Smooth muscle cell (in vitro differentiated cells): ENCODE measurements around the gene MACROD1. TPM values are rescaled to one million over a fixed set of nuclear protein-coding genes. Genes with fewer than 3 reads are reported as not detected.

Experiments
- DNase-seq: peaks from one replicate; lab custom pipeline; 2025; ENCODE audit not compliant: unreplicated experiment; lab: John Stamatoyannopoulos, UW
- H2AFZ ChIP-seq: fragments of 200-600 bp; sonication (generic); 2 replicates; pipeline ENCODE4 v1.6.0; 2016; ENCODE audit warnings: antibody characterized with exemption, low read depth, mild to moderate bottlenecking
- H3F3A ChIP-seq: fragments of 200-600 bp; sonication (generic); 2 replicates; pipeline ENCODE4 v1.6.0; 2017; ENCODE audit warnings: antibody characterized with exemption, low read depth
- H3K27ac ChIP-seq: fragments of 200-600 bp; sonication (generic); 2 replicates; pipeline ENCODE4 v1.5.1; 2016; ENCODE audit warnings: low read depth, mild to moderate bottlenecking
- H3K27me3 ChIP-seq: fragments of 200-600 bp; sonication (generic); 2 replicates; pipeline ENCODE4 v1.6.1; 2016; ENCODE audit warnings: low read depth, mild to moderate bottlenecking
- H3K36me3 ChIP-seq: fragments of 200-600 bp; sonication (generic); 2 replicates; pipeline ENCODE4 v1.5.1; 2016; ENCODE audit warnings: low read depth
- H3K4me1 ChIP-seq: fragments of 200-600 bp; sonication (generic); 2 replicates; pipeline ENCODE4 v1.5.1; 2016; ENCODE audit warnings: low read depth
- H3K4me2 ChIP-seq: fragments of 200-600 bp; sonication (generic); 2 replicates; pipeline ENCODE4 v1.6.0; 2016; ENCODE audit warnings: mild to moderate bottlenecking
- H3K4me3 ChIP-seq: fragments of 200-600 bp; sonication (generic); 2 replicates; pipeline ENCODE4 v1.5.1; 2016; ENCODE audit warnings: mild to moderate bottlenecking
- H3K79me2 ChIP-seq: fragments of 200-600 bp; sonication (generic); 2 replicates; pipeline ENCODE4 v1.6.0; 2016; ENCODE audit warnings: low read depth, mild to moderate bottlenecking
- H3K9ac ChIP-seq: fragments of 200-600 bp; sonication (generic); 2 replicates; pipeline ENCODE4 v1.6.0; 2016; ENCODE audit warnings: low read depth
- H3K9me3 ChIP-seq: fragments of 200-600 bp; sonication (generic); replicated peaks from 2 replicates; pipeline ENCODE4 v1.5.1; 2016; ENCODE audit warnings: low read depth
- H4K20me1 ChIP-seq: fragments of 200-600 bp; sonication (generic); 2 replicates; pipeline ENCODE4 v1.6.0; 2016; ENCODE audit warnings: low read depth
- WGBS: methylation state at CpG from one replicate; pipeline ENCODE4 v1.1.7; 2016; ENCODE audit warnings: low lambda C conversion rate; 5-methylcytosine and 5-hydroxymethylcytosine counted together
- polyA plus RNA-seq: library from polyadenylated mRNA; unstranded; fragments of >200 nt; fragmentation: Nextera tagmentation; extraction: Ambion mirVana; gene quantifications from 2 replicates; pipeline ENCODE4 v1.2.1, GENCODE V29; 2016
- total RNA-seq: library from RNA; depleted of rRNA; stranded (reverse); fragments of >200 nt; gene quantifications from 2 replicates; pipeline ENCODE4 v1.2.3, GENCODE V29; 2014
- TF ChIP-seq, protein P1 (sequence below): fragments of 200-600 bp; sonication (generic); IDR thresholded peaks from 2 replicates; pipeline ENCODE4 v1.5.1; 2017; ENCODE audit warnings: borderline replicate concordance, mild to moderate bottlenecking, antibody characterized with exemption; ENCODE audit not compliant: insufficient read depth, poor library complexity, severe bottlenecking

MACROD1 gene
- total and polyA plus RNA-seq, 2 experiments from 2014 or later = 9.2 to 32.6 TPM

DNA sequence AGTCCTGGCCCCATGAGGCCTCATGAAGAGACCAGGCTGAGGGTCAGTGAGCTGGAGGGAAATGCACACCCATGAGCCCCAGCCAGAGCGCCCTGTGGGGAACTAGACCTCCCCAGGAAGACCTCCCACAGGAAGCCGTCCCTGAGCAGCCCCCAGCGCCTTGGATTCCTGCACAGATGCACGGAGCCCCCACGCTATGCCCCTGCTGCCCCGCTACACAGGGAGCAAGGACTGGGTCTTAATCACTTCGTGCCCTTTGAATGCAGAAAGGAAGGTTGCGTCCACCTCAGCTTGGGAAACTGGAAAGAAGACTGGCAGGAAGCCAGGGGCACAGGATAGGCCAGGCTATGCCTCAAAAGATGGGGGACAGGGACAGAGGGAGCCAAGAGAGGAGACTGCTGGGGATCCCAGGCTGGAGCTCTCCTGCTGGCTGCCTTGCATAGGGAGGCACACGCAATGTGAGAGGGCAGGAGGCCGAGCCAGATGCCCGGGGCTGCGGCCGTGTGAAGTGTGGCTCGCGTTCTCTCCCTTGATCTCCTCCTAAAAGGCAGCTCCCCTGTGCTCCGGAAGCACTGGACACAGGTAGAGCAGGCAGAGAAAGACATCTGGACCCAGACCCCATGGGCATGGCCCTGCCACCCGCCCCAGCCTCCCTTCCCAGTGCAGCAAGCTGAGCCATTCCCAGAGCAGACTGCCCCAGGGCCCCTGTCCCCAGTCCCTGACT is 32.8 kb downstream of the MACROD1 start:
- no peak overlapping the region for H3K4me3 ChIP-seq
- H3K4me2 ChIP-seq = no peak overlapping the region
- H3K9me3 ChIP-seq = no peaks in the 10 kb centered on the region
- no peaks in the 10 kb centered on the region for H3K27me3 ChIP-seq
- peaks cover 10% of the 10 kb centered on the region for H3K4me1 ChIP-seq
- H2AFZ ChIP-seq = no peak overlapping the region
- WGBS = 97% methylated on average over 17 of the region's 17 CpGs
- H4K20me1 ChIP-seq = peaks cover 20% of the 10 kb centered on the region
- H3F3A ChIP-seq = no peaks in the 10 kb centered on the region
- TF ChIP-seq, protein P1, sequence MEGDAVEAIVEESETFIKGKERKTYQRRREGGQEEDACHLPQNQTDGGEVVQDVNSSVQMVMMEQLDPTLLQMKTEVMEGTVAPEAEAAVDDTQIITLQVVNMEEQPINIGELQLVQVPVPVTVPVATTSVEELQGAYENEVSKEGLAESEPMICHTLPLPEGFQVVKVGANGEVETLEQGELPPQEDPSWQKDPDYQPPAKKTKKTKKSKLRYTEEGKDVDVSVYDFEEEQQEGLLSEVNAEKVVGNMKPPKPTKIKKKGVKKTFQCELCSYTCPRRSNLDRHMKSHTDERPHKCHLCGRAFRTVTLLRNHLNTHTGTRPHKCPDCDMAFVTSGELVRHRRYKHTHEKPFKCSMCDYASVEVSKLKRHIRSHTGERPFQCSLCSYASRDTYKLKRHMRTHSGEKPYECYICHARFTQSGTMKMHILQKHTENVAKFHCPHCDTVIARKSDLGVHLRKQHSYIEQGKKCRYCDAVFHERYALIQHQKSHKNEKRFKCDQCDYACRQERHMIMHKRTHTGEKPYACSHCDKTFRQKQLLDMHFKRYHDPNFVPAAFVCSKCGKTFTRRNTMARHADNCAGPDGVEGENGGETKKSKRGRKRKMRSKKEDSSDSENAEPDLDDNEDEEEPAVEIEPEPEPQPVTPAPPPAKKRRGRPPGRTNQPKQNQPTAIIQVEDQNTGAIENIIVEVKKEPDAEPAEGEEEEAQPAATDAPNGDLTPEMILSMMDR = no peak
- no peak for DNase-seq
- no peaks in the 10 kb centered on the region for H3K79me2 ChIP-seq
- H3K36me3 ChIP-seq = no peaks in the 10 kb centered on the region
- H3K9ac ChIP-seq = no peak overlapping the region
- no peak overlapping the region for H3K27ac ChIP-seq

DNA sequence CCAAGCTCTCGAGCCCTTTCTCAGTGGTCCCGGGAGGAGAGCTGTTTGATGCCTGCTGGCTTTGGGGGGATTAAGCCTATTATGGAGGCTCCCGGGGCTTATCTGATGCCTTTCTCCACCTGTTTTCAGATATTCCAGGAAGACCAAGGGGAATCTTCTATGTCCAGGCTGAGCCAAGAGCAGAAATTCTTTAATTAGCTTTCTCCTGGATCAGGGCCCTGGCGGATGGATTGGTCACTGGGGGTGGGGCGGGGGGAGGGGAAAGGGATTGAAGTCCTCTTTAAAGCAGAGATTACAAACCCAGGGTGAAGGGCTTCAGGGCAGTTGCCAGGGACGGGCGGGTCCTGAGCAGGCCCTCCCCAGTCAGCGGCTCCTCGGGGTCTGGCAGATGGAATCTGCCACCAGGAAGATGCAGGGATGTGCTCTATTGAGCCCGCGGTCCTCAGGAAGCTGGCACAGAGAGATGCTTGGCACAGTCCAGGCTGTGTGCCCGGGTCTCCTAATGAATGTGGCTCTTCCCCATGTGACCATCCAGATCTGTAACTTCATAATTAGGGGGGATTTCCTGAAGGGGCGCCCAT is 33.6 kb downstream of the MACROD1 start:
- Histone ChIP-seq H3K4me3 (no peak overlapping the region), H2AFZ (no peak overlapping the region), H4K20me1 (peaks cover 20% of the 10 kb centered on the region), H3K27me3 (no peaks in the 10 kb centered on the region), H3K4me2 (no peak overlapping the region), H3F3A (no peaks in the 10 kb centered on the region), H3K27ac (no peak overlapping the region), H3K9ac (no peak overlapping the region), H3K79me2 (no peaks in the 10 kb centered on the region), H3K4me1 (peaks cover 10% of the 10 kb centered on the region), H3K36me3 (no peaks in the 10 kb centered on the region), H3K9me3 (no peaks in the 10 kb centered on the region)
- TF ChIP-seq, protein P1 = no peak
- WGBS = 79% methylated on average over 13 of the region's 13 CpGs
- no peak for DNase-seq

DNA sequence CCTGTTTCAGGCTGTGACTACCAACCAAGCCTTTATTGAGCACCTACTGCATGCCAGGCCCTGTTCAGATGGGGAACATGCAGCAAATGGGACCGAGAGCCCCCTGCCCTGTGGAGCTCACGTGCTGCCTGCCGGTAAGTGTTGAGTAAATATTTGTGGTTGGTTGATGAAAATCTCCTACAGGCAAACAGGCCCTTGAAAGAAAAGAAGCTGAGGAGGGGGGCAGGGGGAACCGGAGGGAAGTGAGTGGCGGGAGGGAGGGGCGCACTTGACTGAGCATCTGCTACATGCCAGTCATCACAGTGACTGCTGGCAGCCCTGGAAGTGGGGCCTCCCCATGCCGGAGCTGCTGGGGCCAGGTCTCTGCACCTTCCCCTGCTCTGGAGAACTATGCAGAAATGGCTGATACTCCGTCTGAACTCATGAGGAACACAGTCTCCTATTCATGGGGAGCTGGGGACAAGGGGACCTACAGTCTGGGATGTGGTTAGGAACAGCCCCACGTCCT is 34.2 kb downstream of the MACROD1 start:
- Histone ChIP-seq H3K79me2 (no peaks in the 10 kb centered on the region), H3K27me3 (no peaks in the 10 kb centered on the region), H3K27ac (no peak overlapping the region), H3K36me3 (no peaks in the 10 kb centered on the region), H3K4me1 (peaks cover 10% of the 10 kb centered on the region), H3F3A (no peaks in the 10 kb centered on the region), H4K20me1 (peaks cover 17% of the 10 kb centered on the region), H3K9me3 (no peaks in the 10 kb centered on the region), H3K4me2 (no peak overlapping the region), H3K9ac (no peak overlapping the region), H3K4me3 (no peak overlapping the region), H2AFZ (no peak overlapping the region)
- 72% methylated on average over 6 of the region's 9 CpGs for WGBS
- no peak for DNase-seq
- TF ChIP-seq, protein P1 = no peak

DNA sequence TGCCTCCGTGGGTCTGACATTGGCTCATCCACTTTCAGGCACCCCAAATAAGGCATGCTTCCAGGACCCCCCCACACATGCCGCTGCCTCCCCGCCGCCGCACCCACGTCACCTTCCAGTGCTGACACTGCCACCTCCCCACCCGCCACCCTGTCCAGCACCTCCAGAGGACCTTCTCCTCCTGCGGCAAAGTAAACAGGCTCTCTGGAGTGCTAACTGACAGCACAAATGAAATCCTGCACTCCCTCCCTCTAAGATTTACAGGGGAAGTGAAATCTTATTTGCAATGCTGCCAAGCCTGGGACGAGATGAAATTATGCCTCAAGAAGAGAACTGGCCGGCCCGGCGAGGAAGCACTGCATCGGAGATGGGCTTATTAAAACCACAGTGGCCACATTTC is 35.3 kb downstream of the MACROD1 start:
- H4K20me1 ChIP-seq = peaks cover 18% of the 10 kb centered on the region
- H3F3A ChIP-seq = no peaks in the 10 kb centered on the region
- no peak overlapping the region for H3K27ac ChIP-seq
- H3K4me1 ChIP-seq = peaks cover 10% of the 10 kb centered on the region
- H3K9me3 ChIP-seq = no peaks in the 10 kb centered on the region
- no peak overlapping the region for H3K4me2 ChIP-seq
- H2AFZ ChIP-seq = no peak overlapping the region
- no peak overlapping the region for H3K9ac ChIP-seq
- no peak overlapping the region for H3K4me3 ChIP-seq
- no peaks in the 10 kb centered on the region for H3K36me3 ChIP-seq
- H3K27me3 ChIP-seq = no peaks in the 10 kb centered on the region
- no peaks in the 10 kb centered on the region for H3K79me2 ChIP-seq
- WGBS = 86% methylated on average over 13 of the region's 13 CpGs
- TF ChIP-seq, protein P1 = no peak
- no peak for DNase-seq
